HEK293T (cell line): ENCODE results near the gene ABHD3.
"Not testable (repeated sequence)": the region's sequence is repeated elsewhere in the genome, so short reads cannot be mapped to it uniquely, and the experiment has no call there.

ENCODE experiments used
- CTCF ChIA-PET: fragments of 350-600 bp; formaldehyde crosslinking; extraction: SDS; loops from one replicate; lab custom pipeline; 2021; ENCODE audit warnings: antibody characterized with exemption, inconsistent platforms; lab: Yijun Ruan, JAX
- POLR2A ChIA-PET: fragments of 350-600 bp; formaldehyde crosslinking; extraction: SDS; loops from one replicate; lab custom pipeline; 2020; ENCODE audit warnings: antibody characterized with exemption, inconsistent platforms; lab: Yijun Ruan, JAX
- DNase-seq: peaks from one replicate; pipeline ENCODE4 v3.0.0; 2012; ENCODE audit warnings: mixed read lengths; ENCODE audit errors: extremely low spot score
- ARNT ChIP-seq: fragments of 450-650 bp; IDR thresholded peaks from 2 replicates; pipeline ENCODE4 v1.6.1; 2017; ENCODE audit warnings: mild to moderate bottlenecking
- BHLHE40 ChIP-seq: fragments of 450-650 bp; IDR thresholded peaks from 2 replicates; pipeline ENCODE4 v1.6.1; 2016; ENCODE audit warnings: mild to moderate bottlenecking, moderate library complexity, borderline replicate concordance
- CTBP1 ChIP-seq: fragments of 450-650 bp; IDR thresholded peaks from 2 replicates; pipeline ENCODE4 v1.6.1; 2016; ENCODE audit warnings: borderline replicate concordance
- ELF4 ChIP-seq: fragments of 450-650 bp; IDR thresholded peaks from 2 replicates; pipeline ENCODE4 v1.6.1; 2017; ENCODE audit warnings: antibody characterized with exemption
- FOXA1 ChIP-seq: fragments of 450-650 bp; IDR thresholded peaks from 2 replicates; pipeline ENCODE4 v1.6.1; 2016; ENCODE audit warnings: mild to moderate bottlenecking
- FOXK2 ChIP-seq: fragments of 450-650 bp; IDR thresholded peaks from 2 replicates; pipeline ENCODE4 v1.6.1; 2016; ENCODE audit warnings: mild to moderate bottlenecking
- FOXM1 ChIP-seq: fragments of 450-650 bp; IDR thresholded peaks from 2 replicates; pipeline ENCODE4 v1.6.1; 2017; ENCODE audit warnings: mild to moderate bottlenecking, borderline replicate concordance
- HDGF ChIP-seq: fragments of 450-650 bp; IDR thresholded peaks from 2 replicates; pipeline ENCODE4 v1.6.1; 2017; ENCODE audit warnings: antibody characterized with exemption, borderline replicate concordance
- L3MBTL2 ChIP-seq: fragments of 450-650 bp; conservative IDR thresholded peaks from 2 replicates; pipeline ENCODE4 v1.6.1; 2016; ENCODE audit warnings: mild to moderate bottlenecking
- LEF1 ChIP-seq: fragments of 450-650 bp; IDR thresholded peaks from 2 replicates; pipeline ENCODE4 v1.6.1; 2017; ENCODE audit warnings: mild to moderate bottlenecking, borderline replicate concordance
- NFRKB ChIP-seq: fragments of 450-650 bp; IDR thresholded peaks from 2 replicates; pipeline ENCODE4 v1.6.1; 2016; ENCODE audit warnings: mild to moderate bottlenecking, moderate library complexity
- SP1 ChIP-seq: fragments of 450-650 bp; IDR thresholded peaks from 2 replicates; pipeline ENCODE4 v1.6.1; 2017
- SUZ12 ChIP-seq: fragments of 450-650 bp; IDR thresholded peaks from 2 replicates; pipeline ENCODE4 v1.6.1; 2016; ENCODE audit warnings: mild to moderate bottlenecking
- TARDBP ChIP-seq: fragments of 450-650 bp; IDR thresholded peaks from 2 replicates; pipeline ENCODE4 v1.6.1; 2016
- ZNF384 ChIP-seq: fragments of 450-650 bp; IDR thresholded peaks from 2 replicates; pipeline ENCODE4 v1.6.1; 2016
- TF ChIP-seq, protein P1 (sequence below): fragments of 450-650 bp; IDR thresholded peaks from 2 replicates; pipeline ENCODE4 v1.6.1; 2016

ABHD3 gene

DNA sequence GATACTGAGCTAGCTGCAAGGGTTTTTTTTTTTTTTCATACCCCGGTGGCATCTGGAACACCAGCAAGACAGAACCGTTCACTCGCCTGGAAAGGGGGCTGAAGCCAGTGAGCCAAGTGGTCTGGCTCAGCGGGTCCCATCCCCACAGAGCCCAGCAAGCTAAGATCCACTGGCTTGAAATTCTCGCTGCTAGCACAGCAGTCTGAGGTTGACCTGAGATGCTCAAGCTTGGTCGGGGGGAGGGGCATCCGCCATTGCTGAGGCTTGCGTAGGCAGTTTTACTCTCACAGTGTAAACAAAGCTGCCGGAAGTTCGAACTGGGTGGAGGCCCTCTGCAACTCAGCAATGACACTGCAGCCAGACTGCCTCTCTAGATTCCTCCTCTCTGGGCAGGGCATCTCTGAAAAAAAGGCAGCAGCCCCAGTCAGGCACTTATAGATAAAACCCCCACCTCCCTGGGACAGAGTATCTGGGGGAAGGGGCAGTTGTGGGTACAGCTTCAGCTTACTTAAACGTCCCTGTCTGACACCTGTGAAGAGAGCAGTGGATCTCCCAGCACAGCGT lies 31.0 kb upstream of the ABHD3 start:
- DNase-seq = no peak
- POLR2A ChIA-PET = interaction anchor here (1.0 kb wide), 1 partner anchor 123 kb away, joined by 3 read pairs; the partner anchor contains the start of gene SNRPD1
- CTCF ChIA-PET = no interaction called here
- TF ChIP-seq SP1 (no peak), FOXK2 (no peak), HDGF (no peak), BHLHE40 (no peak), L3MBTL2 (no peak), LEF1 (no peak), TARDBP (no peak), ZNF384 (no peak), CTBP1 (no peak), FOXA1 (no peak), FOXM1 (no peak), NFRKB (no peak), ARNT (no peak), SUZ12 (no peak), ELF4 (no peak)
- TF ChIP-seq, protein P1, sequence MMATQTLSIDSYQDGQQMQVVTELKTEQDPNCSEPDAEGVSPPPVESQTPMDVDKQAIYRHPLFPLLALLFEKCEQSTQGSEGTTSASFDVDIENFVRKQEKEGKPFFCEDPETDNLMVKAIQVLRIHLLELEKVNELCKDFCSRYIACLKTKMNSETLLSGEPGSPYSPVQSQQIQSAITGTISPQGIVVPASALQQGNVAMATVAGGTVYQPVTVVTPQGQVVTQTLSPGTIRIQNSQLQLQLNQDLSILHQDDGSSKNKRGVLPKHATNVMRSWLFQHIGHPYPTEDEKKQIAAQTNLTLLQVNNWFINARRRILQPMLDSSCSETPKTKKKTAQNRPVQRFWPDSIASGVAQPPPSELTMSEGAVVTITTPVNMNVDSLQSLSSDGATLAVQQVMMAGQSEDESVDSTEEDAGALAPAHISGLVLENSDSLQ = no peak

- TF ChIP-seq NFRKB = no peak
- no peak for TF ChIP-seq ZNF384
- no peak for TF ChIP-seq ARNT
- no peak for TF ChIP-seq FOXA1
- no peak for TF ChIP-seq TARDBP
- TF ChIP-seq, protein P1 = no peak
- no peak for TF ChIP-seq CTBP1
- TF ChIP-seq LEF1 = no peak
- no peak for TF ChIP-seq ELF4
- TF ChIP-seq BHLHE40 = no peak
- no peak for TF ChIP-seq SP1
- TF ChIP-seq FOXK2 = no peak
- no peak for TF ChIP-seq SUZ12
- TF ChIP-seq L3MBTL2 = no peak
- no peak for TF ChIP-seq FOXM1
- no peak for TF ChIP-seq HDGF
- POLR2A ChIA-PET = no interaction called here
- DNase-seq = no peak
- CTCF ChIA-PET = no interaction called here
Measured at GRCh38 chr18:21733011-21733410, 28.4 kb upstream of the ABHD3 start.

GRCh38 chr18:21727702-21728101 lies 23.1 kb upstream of the ABHD3 start:
- ChIA-PET POLR2A (interaction anchor here (1.6 to 3.7 kb wide), 2 partner anchors 12 to 24 kb away, joined by 3 to 14 read pairs; partner anchors contain the start of gene MIB1), CTCF (no interaction called here)
- no peak for TF ChIP-seq FOXM1
- DNase-seq = no peak

- ChIA-PET CTCF (no interaction called here), POLR2A (interaction anchor here (0.7 to 3.7 kb wide), 4 partner anchors 9 to 21 kb away, joined by 3 to 14 read pairs (median 4); partner anchors contain the start of genes ABHD3 and MIB1)
Measured at GRCh38 chr18:21725201-21725600, 20.6 kb upstream of the ABHD3 start.

DNA sequence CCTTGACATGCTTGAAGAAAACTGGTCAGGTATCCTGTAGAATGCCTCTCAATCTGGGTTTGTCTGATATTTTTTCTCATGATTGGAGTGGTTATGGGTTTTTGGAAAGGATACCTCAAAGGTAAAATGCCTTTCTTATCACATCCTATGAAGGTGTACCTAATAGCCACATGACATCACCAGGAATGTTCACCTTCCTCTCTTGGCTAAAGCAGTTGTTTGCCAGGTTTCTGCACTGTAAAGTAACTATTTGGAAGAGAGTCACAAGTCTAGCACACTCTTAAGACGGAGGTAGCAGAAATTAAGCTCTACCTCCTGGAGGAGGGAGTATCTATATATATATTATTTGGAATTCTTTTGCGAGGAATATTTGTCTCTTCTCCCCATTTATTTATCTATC lies 18.1 kb upstream of the ABHD3 start:
- TF ChIP-seq FOXK2 (no peak), FOXA1 (no peak), L3MBTL2 (no peak), BHLHE40 (no peak), FOXM1 (no peak), ARNT (no peak), CTBP1 (no peak), ELF4 (no peak), TARDBP (no peak), NFRKB (no peak), LEF1 (no peak), ZNF384 (no peak), HDGF (no peak), SUZ12 (no peak)
- CTCF ChIA-PET = no interaction called here
- POLR2A ChIA-PET = interaction anchor here (1.1 kb wide), 1 partner anchor 18 kb away, joined by 5 read pairs; the partner anchor contains the start of gene MIB1
- no peak for DNase-seq

More at GRCh38 chr18:21725201-21725600, 20.6 kb upstream of the ABHD3 start:
- TF ChIP-seq ELF4 (no peak), HDGF (no peak), BHLHE40 (no peak), CTBP1 (no peak), TARDBP (no peak), SP1 (no peak)
- no peak for DNase-seq

GRCh38 chr18:21714474-21714873 lies 9.9 kb upstream of the ABHD3 start:
- TF ChIP-seq TARDBP (no peak), FOXK2 (no peak)
- DNase-seq = no peak
- ChIA-PET CTCF (interaction anchor here (0.5 kb wide), 1 partner anchor 17 kb away, joined by 3 read pairs; no protein-coding TSS in a partner anchor), POLR2A (no interaction called here)

- POLR2A ChIA-PET = interaction anchor here (2.5 kb wide), 1 partner anchor 33 kb away, joined by 7 read pairs; the partner anchor contains the start of gene MIB1
- DNase-seq, CTCF ChIA-PET: not testable (repeated sequence)
Measured at GRCh38 chr18:21707130-21707529, 2.6 kb upstream of the ABHD3 start.
